ENCODE results near the gene OPN4.

Gene OPN4

GRCh38 chr10:86657396-86658011, 3.2 kb downstream of the OPN4 start:
- Histone ChIP-seq H3K4me1 (ENCODE audit: insufficient read depth, low read length) (peaks cover 10% of the 10 kb centered on the region), H3K27me3 (ENCODE audit: control insufficient read depth in 1 of 2, insufficient read depth in 2 of 2, low read length in 2 of 2) (no peaks in the 10 kb centered on the region), H3K9me3 (ENCODE audit: low read length) (no peaks in the 10 kb centered on the region), H3K27ac (ENCODE audit: low read depth, low read length) (no peak overlapping the region), H3K9ac (ENCODE audit: low read length) (no peak overlapping the region), H3K4me3 (ENCODE audit: low read depth in 1 of 2, low read length in 2 of 2) (no peak overlapping the region), H3K36me3 (ENCODE audit: insufficient read depth, low read length) (no peaks in the 10 kb centered on the region)

- no peaks in the 10 kb centered on the region for H3K36me3 ChIP-seq (ENCODE audit: insufficient read depth, low read length)
- no peak overlapping the region for H3K4me3 ChIP-seq (ENCODE audit: low read depth in 1 of 2, low read length in 2 of 2)
- H3K9ac ChIP-seq (ENCODE audit: low read length): no peak overlapping the region
- no peaks in the 10 kb centered on the region for H3K27me3 ChIP-seq (ENCODE audit: control insufficient read depth in 1 of 2, insufficient read depth in 2 of 2, low read length in 2 of 2)
- H3K4me1 ChIP-seq (ENCODE audit: insufficient read depth, low read length): peaks cover 10% of the 10 kb centered on the region
- H3K27ac ChIP-seq (ENCODE audit: low read depth, low read length): no peak overlapping the region
- H3K9me3 ChIP-seq (ENCODE audit: low read length): no peaks in the 10 kb centered on the region
These were observed 4.0 kb downstream of the OPN4 start for GRCh38 chr10:86658261-86658741.

- Histone ChIP-seq H3K4me3 (ENCODE audit: low read depth in 1 of 2, low read length in 2 of 2) (no peak overlapping the region), H3K9me3 (ENCODE audit: low read length) (no peaks in the 10 kb centered on the region), H3K27me3 (ENCODE audit: control insufficient read depth in 1 of 2, insufficient read depth in 2 of 2, low read length in 2 of 2) (no peaks in the 10 kb centered on the region), H3K4me1 (ENCODE audit: insufficient read depth, low read length) (peaks cover 10% of the 10 kb centered on the region), H3K36me3 (ENCODE audit: insufficient read depth, low read length) (no peaks in the 10 kb centered on the region), H3K27ac (ENCODE audit: low read depth, low read length) (no peak overlapping the region), H3K9ac (ENCODE audit: low read length) (no peak overlapping the region)
These were observed 4.4 kb downstream of the OPN4 start for GRCh38 chr10:86658751-86659150.

GRCh38 chr10:86659161-86659691, 4.9 kb downstream of the OPN4 start:
- Histone ChIP-seq H3K27me3 (ENCODE audit: control insufficient read depth in 1 of 2, insufficient read depth in 2 of 2, low read length in 2 of 2) (no peaks in the 10 kb centered on the region), H3K27ac (ENCODE audit: low read depth, low read length) (no peak overlapping the region), H3K36me3 (ENCODE audit: insufficient read depth, low read length) (no peaks in the 10 kb centered on the region), H3K9ac (ENCODE audit: low read length) (no peak overlapping the region), H3K4me3 (ENCODE audit: low read depth in 1 of 2, low read length in 2 of 2) (no peak overlapping the region), H3K9me3 (ENCODE audit: low read length) (no peaks in the 10 kb centered on the region), H3K4me1 (ENCODE audit: insufficient read depth, low read length) (peaks cover 10% of the 10 kb centered on the region)

- H3K4me1 ChIP-seq (ENCODE audit: insufficient read depth, low read length): peaks cover 11% of the 10 kb centered on the region
- no peaks in the 10 kb centered on the region for H3K36me3 ChIP-seq (ENCODE audit: insufficient read depth, low read length)
- no peak overlapping the region for H3K4me3 ChIP-seq (ENCODE audit: low read depth in 1 of 2, low read length in 2 of 2)
- H3K27ac ChIP-seq (ENCODE audit: low read depth, low read length): no peak overlapping the region
- no peak overlapping the region for H3K9ac ChIP-seq (ENCODE audit: low read length)
- H3K27me3 ChIP-seq (ENCODE audit: control insufficient read depth in 1 of 2, insufficient read depth in 2 of 2, low read length in 2 of 2): no peaks in the 10 kb centered on the region
- H3K9me3 ChIP-seq (ENCODE audit: low read length): no peaks in the 10 kb centered on the region
These were observed 5.5 kb downstream of the OPN4 start for GRCh38 chr10:86659721-86660453.

GRCh38 chr10:86661161-86662025, 7.0 kb downstream of the OPN4 start:
- Histone ChIP-seq H3K4me3 (ENCODE audit: low read depth in 1 of 2, low read length in 2 of 2) (no peak overlapping the region), H3K27me3 (ENCODE audit: control insufficient read depth in 1 of 2, insufficient read depth in 2 of 2, low read length in 2 of 2) (no peaks in the 10 kb centered on the region), H3K36me3 (ENCODE audit: insufficient read depth, low read length) (no peaks in the 10 kb centered on the region), H3K9me3 (ENCODE audit: low read length) (no peaks in the 10 kb centered on the region), H3K27ac (ENCODE audit: low read depth, low read length) (no peak overlapping the region), H3K9ac (ENCODE audit: low read length) (no peak overlapping the region), H3K4me1 (ENCODE audit: insufficient read depth, low read length) (peaks cover 16% of the 10 kb centered on the region)

- Histone ChIP-seq H3K36me3 (ENCODE audit: insufficient read depth, low read length) (no peaks in the 10 kb centered on the region), H3K27me3 (ENCODE audit: control insufficient read depth in 1 of 2, insufficient read depth in 2 of 2, low read length in 2 of 2) (no peaks in the 10 kb centered on the region), H3K9me3 (ENCODE audit: low read length) (no peaks in the 10 kb centered on the region), H3K27ac (ENCODE audit: low read depth, low read length) (no peak overlapping the region), H3K4me3 (ENCODE audit: low read depth in 1 of 2, low read length in 2 of 2) (no peak overlapping the region), H3K4me1 (ENCODE audit: insufficient read depth, low read length) (peaks cover 24% of the 10 kb centered on the region), H3K9ac (ENCODE audit: low read length) (no peak overlapping the region)
These were observed 8.1 kb downstream of the OPN4 start for GRCh38 chr10:86662186-86663045.

- no peaks in the 10 kb centered on the region for H3K36me3 ChIP-seq (ENCODE audit: insufficient read depth, low read length)
- no peak overlapping the region for H3K9ac ChIP-seq (ENCODE audit: low read length)
- no peaks in the 10 kb centered on the region for H3K9me3 ChIP-seq (ENCODE audit: low read length)
- H3K27me3 ChIP-seq (ENCODE audit: control insufficient read depth in 1 of 2, insufficient read depth in 2 of 2, low read length in 2 of 2): no peaks in the 10 kb centered on the region
- no peak overlapping the region for H3K27ac ChIP-seq (ENCODE audit: low read depth, low read length)
- H3K4me1 ChIP-seq (ENCODE audit: insufficient read depth, low read length): peaks cover 30% of the 10 kb centered on the region
- H3K4me3 ChIP-seq (ENCODE audit: low read depth in 1 of 2, low read length in 2 of 2): no peak overlapping the region
These were observed 8.6 kb downstream of the OPN4 start for GRCh38 chr10:86663046-86663345.

GRCh38 chr10:86663576-86664339, 9.4 kb downstream of the OPN4 start:
- no peak overlapping the region for H3K4me3 ChIP-seq (ENCODE audit: low read depth in 1 of 2, low read length in 2 of 2)
- no peak overlapping the region for H3K27ac ChIP-seq (ENCODE audit: low read depth, low read length)
- no peaks in the 10 kb centered on the region for H3K27me3 ChIP-seq (ENCODE audit: control insufficient read depth in 1 of 2, insufficient read depth in 2 of 2, low read length in 2 of 2)
- no peaks in the 10 kb centered on the region for H3K9me3 ChIP-seq (ENCODE audit: low read length)
- H3K36me3 ChIP-seq (ENCODE audit: insufficient read depth, low read length): no peaks in the 10 kb centered on the region
- peaks cover 33% of the 10 kb centered on the region for H3K4me1 ChIP-seq (ENCODE audit: insufficient read depth, low read length)
- H3K9ac ChIP-seq (ENCODE audit: low read length): no peak overlapping the region

GRCh38 chr10:86664341-86665217, 10.2 kb downstream of the OPN4 start:
- peaks cover 33% of the 10 kb centered on the region for H3K4me1 ChIP-seq (ENCODE audit: insufficient read depth, low read length)
- no peaks in the 10 kb centered on the region for H3K27me3 ChIP-seq (ENCODE audit: control insufficient read depth in 1 of 2, insufficient read depth in 2 of 2, low read length in 2 of 2)
- no peak overlapping the region for H3K4me3 ChIP-seq (ENCODE audit: low read depth in 1 of 2, low read length in 2 of 2)
- H3K36me3 ChIP-seq (ENCODE audit: insufficient read depth, low read length): no peaks in the 10 kb centered on the region
- no peak overlapping the region for H3K9ac ChIP-seq (ENCODE audit: low read length)
- no peak overlapping the region for H3K27ac ChIP-seq (ENCODE audit: low read depth, low read length)
- H3K9me3 ChIP-seq (ENCODE audit: low read length): no peaks in the 10 kb centered on the region

Data from muscle layer of colon (tissue), 2 donors.